Astrocyte (in vitro differentiated cells and primary cell): ENCODE measurements around the gene SNAP23. TPM values are rescaled to one million over a fixed set of nuclear protein-coding genes. Genes with fewer than 3 reads are reported as not detected.

ENCODE experiments used
- DNase-seq: peaks from one replicate; pipeline ENCODE4 v3.0.0-alpha.2; 2010; ENCODE audit warnings: low read depth
- FAIRE-seq: peaks from 2 replicates; lab custom pipeline; 2011; peaks lifted over from hg19 to GRCh38; lab: Jason Lieb, UNC
- H2AFZ ChIP-seq: 2 replicates; pipeline ENCODE4 v1.6.0; 2012; ENCODE audit warnings: low read depth, low read length, inconsistent platforms
- H3K27ac ChIP-seq: 2 replicates; pipeline ENCODE4 v1.5.1; 2011; ENCODE audit warnings: low read depth, low read length, inconsistent platforms
- H3K27me3 ChIP-seq: 2 replicates; pipeline ENCODE4 v1.6.0; 2011; ENCODE audit warnings: low read length, inconsistent platforms; ENCODE audit not compliant: insufficient read depth
- H3K36me3 ChIP-seq: 2 replicates; pipeline ENCODE4 v1.5.1; 2011; ENCODE audit warnings: low read length, inconsistent platforms; ENCODE audit not compliant: insufficient read depth
- H3K4me1 ChIP-seq: 2 replicates; pipeline ENCODE4 v1.5.1; 2011; ENCODE audit warnings: low read length, inconsistent platforms; ENCODE audit not compliant: insufficient read depth
- H3K4me2 ChIP-seq: 2 replicates; pipeline ENCODE4 v1.6.0; 2012; ENCODE audit warnings: low read length, inconsistent platforms
- H3K4me3 ChIP-seq: 2 replicates; pipeline ENCODE4 v1.5.1; 2011; ENCODE audit warnings: low read depth, mild to moderate bottlenecking, low read length, inconsistent platforms; ENCODE audit not compliant: insufficient read depth
- H3K79me2 ChIP-seq: 2 replicates; pipeline ENCODE4 v1.6.0; 2012; ENCODE audit warnings: mild to moderate bottlenecking, low read length, inconsistent platforms; ENCODE audit not compliant: insufficient read depth
- H3K9ac ChIP-seq: 2 replicates; pipeline ENCODE4 v1.6.0; 2012; ENCODE audit warnings: mild to moderate bottlenecking, low read length, inconsistent platforms
- H3K9me3 ChIP-seq: 2 replicates; pipeline ENCODE4 v1.5.1; 2012; ENCODE audit warnings: low read depth, mild to moderate bottlenecking, low read length, inconsistent platforms; ENCODE audit not compliant: insufficient read depth
- H4K20me1 ChIP-seq: 2 replicates; pipeline ENCODE4 v1.6.0; 2012; ENCODE audit warnings: low read length, inconsistent platforms; ENCODE audit not compliant: insufficient read depth
- H3K27ac Mint-ChIP-seq: one replicate; pipeline ENCODE4 v1.8.0; 2021; ENCODE audit warnings: mild to moderate bottlenecking, mixed read lengths; ENCODE audit not compliant: unreplicated experiment
- H3K27me3 Mint-ChIP-seq: one replicate; pipeline ENCODE4 v1.8.0; 2021; ENCODE audit warnings: low read depth, mixed read lengths; ENCODE audit not compliant: unreplicated experiment
- H3K36me3 Mint-ChIP-seq: one replicate; pipeline ENCODE4 v1.8.0; 2021; ENCODE audit warnings: low read depth, mixed read lengths; ENCODE audit not compliant: unreplicated experiment
- H3K4me1 Mint-ChIP-seq: one replicate; pipeline ENCODE4 v1.8.0; 2021; ENCODE audit warnings: low read depth, mixed read lengths; ENCODE audit not compliant: unreplicated experiment
- H3K4me3 Mint-ChIP-seq: one replicate; pipeline ENCODE4 v1.8.0; 2021; ENCODE audit warnings: mild to moderate bottlenecking, moderate library complexity, mixed read lengths; ENCODE audit not compliant: unreplicated experiment
- H3K9me3 Mint-ChIP-seq: one replicate; pipeline ENCODE4 v1.8.0; 2021; ENCODE audit warnings: mild to moderate bottlenecking, mixed read lengths; ENCODE audit not compliant: unreplicated experiment
- EZH2 ChIP-seq: IDR thresholded peaks from 2 replicates; pipeline ENCODE4 v1.6.1; 2012; ENCODE audit warnings: mild to moderate bottlenecking, low read length, inconsistent platforms; ENCODE audit not compliant: insufficient read depth
- total RNA-seq: library from RNA; stranded (reverse); gene quantifications from 2 replicates; pipeline ENCODE4 v1.2.1, GENCODE V29; 2021
- TF ChIP-seq, protein P1 (sequence below): IDR thresholded peaks from 2 replicates; pipeline ENCODE4 v1.5.1; 2011; ENCODE audit warnings: low read depth, mild to moderate bottlenecking, inconsistent platforms, low read length, moderate library complexity; ENCODE audit not compliant: insufficient read depth

SNAP23 gene
- total RNA-seq, 1 donor from 2014 or later, result 122 TPM

DNA sequence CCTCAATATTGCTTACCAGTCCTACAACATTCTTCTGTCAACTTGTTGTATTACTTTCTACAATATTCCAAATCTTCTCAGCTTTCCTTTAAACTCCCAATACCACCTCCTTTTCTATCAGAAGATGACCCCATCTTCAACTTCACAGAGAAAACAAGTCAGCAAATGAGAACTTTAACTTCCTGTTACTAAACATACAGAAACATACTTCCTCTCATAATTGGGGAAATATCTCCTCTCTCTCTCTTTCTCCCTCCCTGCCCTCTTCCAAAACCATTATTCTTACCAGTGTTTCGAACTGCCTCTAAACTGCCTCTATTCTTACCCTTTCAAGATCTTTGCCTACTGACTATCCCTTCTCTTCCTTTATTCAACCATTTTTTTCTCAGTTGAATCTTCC is 1.8 kb upstream of the SNAP23 start:
- peaks cover 6% of the 10 kb centered on the region for H4K20me1 ChIP-seq
- no peak overlapping the region for H3K4me2 ChIP-seq
- peaks cover 50% of the 10 kb centered on the region for H3K79me2 ChIP-seq
- H3K4me1 Mint-ChIP-seq, result peaks cover 32% of the 10 kb centered on the region
- FAIRE-seq (no peak), DNase-seq (no peak)
- H3K27ac Mint-ChIP-seq, result peak overlapping the region; percentile 98
- no peaks in the 10 kb centered on the region for H3K27me3 ChIP-seq
- no peaks in the 10 kb centered on the region for H3K27me3 Mint-ChIP-seq
- H3K27ac ChIP-seq, result no peak overlapping the region
- H3K4me3 Mint-ChIP-seq, result peak overlapping the region; percentile 18
- TF ChIP-seq, protein P1, sequence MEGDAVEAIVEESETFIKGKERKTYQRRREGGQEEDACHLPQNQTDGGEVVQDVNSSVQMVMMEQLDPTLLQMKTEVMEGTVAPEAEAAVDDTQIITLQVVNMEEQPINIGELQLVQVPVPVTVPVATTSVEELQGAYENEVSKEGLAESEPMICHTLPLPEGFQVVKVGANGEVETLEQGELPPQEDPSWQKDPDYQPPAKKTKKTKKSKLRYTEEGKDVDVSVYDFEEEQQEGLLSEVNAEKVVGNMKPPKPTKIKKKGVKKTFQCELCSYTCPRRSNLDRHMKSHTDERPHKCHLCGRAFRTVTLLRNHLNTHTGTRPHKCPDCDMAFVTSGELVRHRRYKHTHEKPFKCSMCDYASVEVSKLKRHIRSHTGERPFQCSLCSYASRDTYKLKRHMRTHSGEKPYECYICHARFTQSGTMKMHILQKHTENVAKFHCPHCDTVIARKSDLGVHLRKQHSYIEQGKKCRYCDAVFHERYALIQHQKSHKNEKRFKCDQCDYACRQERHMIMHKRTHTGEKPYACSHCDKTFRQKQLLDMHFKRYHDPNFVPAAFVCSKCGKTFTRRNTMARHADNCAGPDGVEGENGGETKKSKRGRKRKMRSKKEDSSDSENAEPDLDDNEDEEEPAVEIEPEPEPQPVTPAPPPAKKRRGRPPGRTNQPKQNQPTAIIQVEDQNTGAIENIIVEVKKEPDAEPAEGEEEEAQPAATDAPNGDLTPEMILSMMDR, result no peak
- no peak for TF ChIP-seq EZH2
- H3K9me3 Mint-ChIP-seq, result no peaks in the 10 kb centered on the region
- H3K4me1 ChIP-seq, result peaks cover 16% of the 10 kb centered on the region
- H3K4me3 ChIP-seq, result no peak overlapping the region
- H3K9me3 ChIP-seq, result no peaks in the 10 kb centered on the region
- no peaks in the 10 kb centered on the region for H3K36me3 ChIP-seq
- H3K36me3 Mint-ChIP-seq, result no peaks in the 10 kb centered on the region
- no peak overlapping the region for H2AFZ ChIP-seq
- no peak overlapping the region for H3K9ac ChIP-seq

DNA sequence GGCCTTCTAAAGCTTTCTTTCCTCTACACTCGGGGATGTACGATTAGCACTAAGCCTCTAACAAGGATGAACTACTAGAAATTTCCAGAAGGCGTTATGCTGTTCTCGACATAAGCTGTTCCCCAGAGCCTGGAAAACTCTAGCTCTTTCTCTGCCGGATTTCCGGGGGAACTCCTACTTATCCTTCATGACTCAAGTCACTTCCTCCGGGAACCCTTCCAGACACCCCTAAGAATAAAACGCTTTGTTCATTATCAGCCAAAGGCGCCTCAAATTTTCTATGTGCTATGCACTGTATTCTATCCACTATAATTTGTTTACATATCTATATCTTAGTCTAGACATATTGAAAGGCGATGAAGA is 455 bp upstream of the SNAP23 start:
- Histone ChIP-seq H3K4me3 (peak overlapping the region; percentile 94), H3K9ac (peak overlapping the region; percentile 92), H2AFZ (peak overlapping the region; percentile 68), H4K20me1 (peaks cover 17% of the 10 kb centered on the region), H3K4me1 (peaks cover 16% of the 10 kb centered on the region), H3K79me2 (peaks cover 44% of the 10 kb centered on the region), H3K9me3 (no peaks in the 10 kb centered on the region), H3K27ac (peak overlapping the region; percentile 93), H3K36me3 (no peaks in the 10 kb centered on the region), H3K27me3 (no peaks in the 10 kb centered on the region), H3K4me2 (peak overlapping the region; percentile 87)
- TF ChIP-seq EZH2, result no peak
- TF ChIP-seq, protein P1, result no peak
- Mint-ChIP-seq H3K27ac (peak overlapping the region; percentile 98), H3K36me3 (no peaks in the 10 kb centered on the region), H3K9me3 (no peaks in the 10 kb centered on the region), H3K27me3 (no peaks in the 10 kb centered on the region), H3K4me3 (peak overlapping the region; percentile 98), H3K4me1 (peaks cover 38% of the 10 kb centered on the region)
- DNase-seq, result peak; percentile 65
- no peak for FAIRE-seq

DNA sequence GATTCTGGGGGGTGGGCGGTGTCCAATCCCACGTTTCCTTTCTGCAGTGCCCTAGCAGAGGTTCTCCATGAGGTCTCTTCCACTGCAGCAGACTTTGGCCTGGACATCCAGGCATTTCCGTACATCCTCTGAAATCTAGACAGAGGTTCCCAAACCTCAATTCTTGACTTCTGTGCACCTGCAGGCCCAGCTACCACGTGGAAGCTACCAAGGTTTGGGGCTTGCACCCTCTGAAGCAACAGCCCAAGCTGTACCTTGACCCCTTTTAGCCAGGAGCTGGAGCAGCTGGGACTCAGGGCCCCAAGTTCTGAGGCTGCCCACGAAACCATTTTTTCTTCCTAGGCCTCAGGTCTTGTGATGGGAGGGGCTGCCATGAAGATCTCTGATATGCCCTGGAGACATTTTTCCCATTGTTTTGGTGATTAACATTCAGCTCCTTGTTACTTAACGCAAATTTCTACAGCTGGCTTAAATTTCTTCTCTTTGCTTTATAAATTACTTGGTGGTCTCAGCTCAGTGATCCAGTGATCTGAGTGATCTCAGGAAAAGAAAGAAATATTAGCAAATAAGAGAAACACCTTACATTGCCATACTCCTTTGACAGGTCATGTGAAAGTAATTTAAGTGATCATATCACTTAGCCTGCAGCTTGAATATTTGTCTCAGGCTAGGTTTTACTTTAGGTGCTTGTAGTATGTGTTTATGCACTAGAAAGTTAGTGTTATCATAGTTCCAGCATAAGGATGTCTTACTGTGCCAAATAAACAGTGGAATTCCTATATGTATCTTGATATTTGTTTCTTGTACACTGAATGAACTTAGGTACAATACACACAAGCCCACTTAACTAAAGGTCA is 3.0 kb downstream of the SNAP23 start:
- no peak overlapping the region for H3K27ac ChIP-seq
- H3K9me3 ChIP-seq, result no peaks in the 10 kb centered on the region
- FAIRE-seq, result no peak
- H3K36me3 Mint-ChIP-seq, result peaks cover 4% of the 10 kb centered on the region
- H3K4me1 ChIP-seq, result peaks cover 8% of the 10 kb centered on the region
- H3K27me3 Mint-ChIP-seq, result no peaks in the 10 kb centered on the region
- H3K27me3 ChIP-seq, result no peaks in the 10 kb centered on the region
- H3K9me3 Mint-ChIP-seq, result no peaks in the 10 kb centered on the region
- peaks cover 63% of the 10 kb centered on the region for H3K79me2 ChIP-seq
- H3K4me2 ChIP-seq, result no peak overlapping the region
- TF ChIP-seq, protein P1, result no peak
- H3K27ac Mint-ChIP-seq, result peak overlapping the region; percentile 41
- no peak overlapping the region for H2AFZ ChIP-seq
- H3K4me3 ChIP-seq, result no peak overlapping the region
- H3K4me1 Mint-ChIP-seq, result peaks cover 36% of the 10 kb centered on the region
- no peak for DNase-seq
- no peak overlapping the region for H3K9ac ChIP-seq
- peaks cover 3% of the 10 kb centered on the region for H3K36me3 ChIP-seq
- peaks cover 44% of the 10 kb centered on the region for H4K20me1 ChIP-seq
- H3K4me3 Mint-ChIP-seq, result peak overlapping the region; percentile 22
